ENCODE data around the gene RUNX2. TPM values are rescaled to one million over a fixed set of nuclear protein-coding genes. Genes with fewer than 3 reads are reported as not detected.

The RUNX2 gene
- total and polyA plus RNA-seq, 2 of the 8 experiments (the other 6 are each of a cell fraction or from before 2014, with no cell fraction given): 0.26 to 1.2 TPM

DNA sequence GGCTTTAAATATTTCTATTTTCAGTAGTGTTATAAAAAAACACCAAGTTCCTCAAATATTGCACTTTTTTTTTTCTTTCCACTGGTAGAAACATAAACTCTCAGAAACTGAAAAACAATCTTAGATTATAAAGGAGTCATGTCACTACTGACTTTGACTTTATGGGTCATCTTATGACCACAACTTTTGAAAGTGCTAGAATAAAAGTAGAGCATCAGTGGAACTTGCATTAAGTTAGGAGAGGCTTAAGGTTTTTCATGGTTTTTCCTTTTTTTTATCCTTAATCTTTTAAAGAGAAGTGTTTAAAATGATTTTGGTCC, 106.2 kb downstream of the RUNX2 start:
- Histone ChIP-seq H3K79me1 (ENCODE audit: low read depth, low read length) (no peaks in the 10 kb centered on the region), H2BK12ac (ENCODE audit: low read depth, low read length) (no peak overlapping the region), H3K79me2 (ENCODE audit: control insufficient read depth in 1 of 2, insufficient read depth in 2 of 2, low read length in 2 of 2) (no peaks in the 10 kb centered on the region), H3K23me2 (ENCODE audit: low read depth, low read length) (no peaks in the 10 kb centered on the region), H3K27ac (ENCODE audit: low read depth, low read length) (no peak overlapping the region), H2AK5ac (ENCODE audit: low read depth, low read length) (no peak overlapping the region), H3K4ac (replicated peaks; ENCODE audit: insufficient read length, low read depth, low read length) (no peak overlapping the region), H2BK5ac (ENCODE audit: low read depth, low read length) (no peak overlapping the region), H3K14ac (ENCODE audit: insufficient read length) (no peak overlapping the region), H3K27me3 (replicated peaks in 1 of 4; ENCODE audit: control insufficient read depth in 3 of 4, extremely low read depth in 1 of 4, insufficient read depth in 3 of 4, low read length in 3 of 4) (no peaks in the 10 kb centered on the region), H4K5ac (ENCODE audit: insufficient read length, low read depth, low read length) (no peak overlapping the region), H4K20me1 (replicated peaks in 1 of 2; ENCODE audit: control insufficient read depth in 1 of 2, insufficient read depth in 2 of 2, low read length in 2 of 2) (no peaks in the 10 kb centered on the region), H2BK15ac (ENCODE audit: low read length) (no peak overlapping the region), H3K56ac (replicated peaks; ENCODE audit: insufficient read length, low read depth, low read length) (no peak overlapping the region), H3K36me3 (ENCODE audit: control insufficient read depth in 2 of 4, insufficient read depth in 4 of 4, low read length in 3 of 4) (no peaks in the 10 kb centered on the region), H3K18ac (ENCODE audit: extremely low read depth, low read length) (no peak overlapping the region), H3K9me3 (ENCODE audit: insufficient read depth in 2 of 2, low read depth in 1 of 2, low read length in 1 of 2) (no peaks in the 10 kb centered on the region), H4K91ac (replicated peaks; ENCODE audit: insufficient read length, low read length) (no peak overlapping the region), H3K4me1 (replicated peaks in 1 of 4; ENCODE audit: control insufficient read depth in 3 of 4, insufficient read depth in 4 of 4, low read length in 3 of 4) (no peaks in the 10 kb centered on the region), H3K23ac (ENCODE audit: insufficient read length) (no peak overlapping the region), H4K8ac (ENCODE audit: extremely low read depth, insufficient read depth, low read length) (no peak overlapping the region), H3K4me2 (ENCODE audit: insufficient read depth in 1 of 2, low read depth in 2 of 2, low read length in 2 of 2) (no peak overlapping the region), H2BK20ac (ENCODE audit: low read length) (no peak overlapping the region), H2AFZ (ENCODE audit: low read length) (no peak overlapping the region), H2BK120ac (replicated peaks; ENCODE audit: low read depth, low read length) (no peak overlapping the region), H3K9ac (replicated peaks in 1 of 4; ENCODE audit: extremely low read depth in 1 of 4, low read depth in 3 of 4, low read length in 3 of 4) (no peak overlapping the region), H3K4me3 (ENCODE audit: extremely low read depth in 1 of 4, insufficient read depth in 2 of 4, low read depth in 3 of 4, low read length in 4 of 4) (no peak overlapping the region)
- no peak for TF ChIP-seq KDM4A (IDR thresholded peaks at IDR 0.05; ENCODE audit: low read depth, low read length, severe bottlenecking)
- no peak for TF ChIP-seq YY1 (IDR thresholded peaks at IDR 0.05; ENCODE audit: low read depth, low read length)
- no peak for TF ChIP-seq BCL11A (IDR thresholded peaks at IDR 0.05; ENCODE audit: low read depth in 2 of 2, low read length in 2 of 2)
- TF ChIP-seq EGR1 (IDR thresholded peaks at IDR 0.05; ENCODE audit: borderline replicate concordance, low read depth, low read length): no peak
- TF ChIP-seq EP300 (IDR thresholded peaks at IDR 0.05; ENCODE audit: borderline replicate concordance in 1 of 2, low read depth in 2 of 2, low read length in 2 of 2): no peak
- TF ChIP-seq CREB1 (IDR thresholded peaks at IDR 0.05): no peak
- TF ChIP-seq SIRT6 (IDR thresholded peaks at IDR 0.05; ENCODE audit: low read length): no peak
- TF ChIP-seq TCF12 (IDR thresholded peaks at IDR 0.05; ENCODE audit: low read depth, low read length): no peak
- TF ChIP-seq RAD21 (IDR thresholded peaks at IDR 0.05 in 1 of 2, conservative IDR thresholded peaks at IDR 0.05 in 1 of 2; ENCODE audit: low read depth in 2 of 2, low read length in 2 of 2): no peak
- no peak for TF ChIP-seq SAP30 (IDR thresholded peaks at IDR 0.05; ENCODE audit: insufficient read depth, insufficient replicate concordance, low read length)
- no peak for TF ChIP-seq BRCA1 (IDR thresholded peaks at IDR 0.05; ENCODE audit: low read depth, low read length)
- no peak for TF ChIP-seq GABPA (IDR thresholded peaks at IDR 0.05; ENCODE audit: borderline replicate concordance, insufficient read depth, low read length)
- FAIRE-seq: no peak
- ChIA-PET CTCF (ENCODE audit: partially characterized antibody) (no interaction called here), POLR2A (ENCODE audit: partially characterized antibody) (interaction anchor here (0.7 kb wide), 1 partner anchor 14 kb away, joined by 4 read pairs; no protein-coding TSS in a partner anchor)
- no peak for DNase-seq (ENCODE audit: low read depth in 1 of 2, low spot score in 2 of 2)

Measured in H1 (cell line).